Loucy (cell line): ENCODE data around the gene GADD45G.

Experiments
- CTCF ChIP-seq: fragments of 200-600 bp; sonication (generic); conservative IDR thresholded peaks from 2 replicates; pipeline ENCODE4 v1.5.1; 2014; ENCODE audit warnings: mild to moderate bottlenecking, antibody characterized with exemption, low read length
- EZH2phosphoT487 ChIP-seq: fragments of 200-600 bp; IDR thresholded peaks from 2 replicates; pipeline ENCODE4 v1.6.1; 2018; ENCODE audit warnings: antibody characterized with exemption, mild to moderate bottlenecking, moderate library complexity, borderline replicate concordance

DNA sequence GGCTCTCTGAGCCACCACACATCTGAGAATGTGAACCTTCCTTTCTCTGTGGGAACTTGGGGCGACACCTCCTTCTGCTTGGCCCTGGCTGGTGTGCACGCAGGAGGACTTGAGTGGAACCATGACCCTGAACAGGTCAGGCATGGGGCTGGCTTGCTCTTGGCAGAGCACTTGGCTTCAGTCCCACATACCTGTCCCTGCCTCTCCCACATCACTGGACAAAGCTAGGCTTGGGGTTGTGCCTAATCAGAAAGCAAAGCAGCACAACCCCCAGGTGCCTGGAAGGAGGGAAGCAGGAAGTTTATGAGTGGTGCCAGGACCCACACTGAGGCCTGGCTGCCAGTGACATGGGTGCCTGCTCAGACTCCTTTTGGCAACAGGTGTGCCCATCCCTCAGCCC is 13.2 kb downstream of the GADD45G start:
- TF ChIP-seq CTCF (no peak), EZH2phosphoT487 (no peak)
